Ovary (tissue), 3 donors: ENCODE results near the gene CFAP20DC.

Experiments used
- EP300 ChIP-seq: sonication (generic); formaldehyde crosslinking; IDR thresholded peaks from one replicate; pipeline ENCODE4 v1.6.1; 2017; ENCODE audit warnings: antibody characterized with exemption
- POLR2A ChIP-seq: fragments of 450-650 bp; IDR thresholded peaks from one replicate; pipeline ENCODE4 v1.6.1; 2017; ENCODE audit warnings: antibody characterized with exemption, mild to moderate bottlenecking, moderate library complexity
- TF ChIP-seq, protein P1 (sequence below), 3 donors: fragments of 450-650 bp in 2 of 3; fragments of 200-600 bp in 1 of 3; IDR thresholded peaks; one replicate each; pipeline versions ENCODE4 v1.5.1 to v1.8.0; 2016 to 2022; ENCODE audit warnings: antibody characterized with exemption in 3 of 3, mild to moderate bottlenecking in 1 of 3
- donor health status: DM: no; HTN: no; CAD: no.

DNA sequence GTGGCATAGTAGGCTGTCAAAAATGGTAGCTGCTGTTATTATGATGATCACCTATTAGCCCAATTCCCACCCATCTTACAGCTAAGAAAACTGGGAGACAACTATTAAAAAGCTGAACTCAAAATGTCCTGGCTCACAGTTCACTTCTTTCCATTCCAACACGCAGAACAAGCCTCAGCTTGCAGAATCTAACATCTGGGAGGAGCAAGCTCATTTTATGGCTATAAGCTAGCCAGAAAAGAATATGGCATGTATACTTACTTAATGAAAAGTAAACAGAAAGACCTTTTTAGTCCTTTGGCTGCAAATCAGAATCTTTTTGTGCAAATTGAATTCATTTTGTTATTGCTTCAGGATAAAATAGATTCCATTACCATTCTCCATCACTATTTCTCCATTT, 34.8 kb upstream of the CFAP20DC start:
- TF ChIP-seq, protein P1, sequence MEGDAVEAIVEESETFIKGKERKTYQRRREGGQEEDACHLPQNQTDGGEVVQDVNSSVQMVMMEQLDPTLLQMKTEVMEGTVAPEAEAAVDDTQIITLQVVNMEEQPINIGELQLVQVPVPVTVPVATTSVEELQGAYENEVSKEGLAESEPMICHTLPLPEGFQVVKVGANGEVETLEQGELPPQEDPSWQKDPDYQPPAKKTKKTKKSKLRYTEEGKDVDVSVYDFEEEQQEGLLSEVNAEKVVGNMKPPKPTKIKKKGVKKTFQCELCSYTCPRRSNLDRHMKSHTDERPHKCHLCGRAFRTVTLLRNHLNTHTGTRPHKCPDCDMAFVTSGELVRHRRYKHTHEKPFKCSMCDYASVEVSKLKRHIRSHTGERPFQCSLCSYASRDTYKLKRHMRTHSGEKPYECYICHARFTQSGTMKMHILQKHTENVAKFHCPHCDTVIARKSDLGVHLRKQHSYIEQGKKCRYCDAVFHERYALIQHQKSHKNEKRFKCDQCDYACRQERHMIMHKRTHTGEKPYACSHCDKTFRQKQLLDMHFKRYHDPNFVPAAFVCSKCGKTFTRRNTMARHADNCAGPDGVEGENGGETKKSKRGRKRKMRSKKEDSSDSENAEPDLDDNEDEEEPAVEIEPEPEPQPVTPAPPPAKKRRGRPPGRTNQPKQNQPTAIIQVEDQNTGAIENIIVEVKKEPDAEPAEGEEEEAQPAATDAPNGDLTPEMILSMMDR (IDR thresholded peaks at IDR 0.05), result no peak
- TF ChIP-seq EP300 (no peak), POLR2A (no peak)
